ENCODE data around the gene RPH3AL. TPM values are rescaled to one million over a fixed set of nuclear protein-coding genes. Genes with fewer than 3 reads are reported as not detected.

RPH3AL gene
- total and polyA plus RNA-seq, 10 donors, result 4.8 to 182 (median 49.1) TPM

DNA sequence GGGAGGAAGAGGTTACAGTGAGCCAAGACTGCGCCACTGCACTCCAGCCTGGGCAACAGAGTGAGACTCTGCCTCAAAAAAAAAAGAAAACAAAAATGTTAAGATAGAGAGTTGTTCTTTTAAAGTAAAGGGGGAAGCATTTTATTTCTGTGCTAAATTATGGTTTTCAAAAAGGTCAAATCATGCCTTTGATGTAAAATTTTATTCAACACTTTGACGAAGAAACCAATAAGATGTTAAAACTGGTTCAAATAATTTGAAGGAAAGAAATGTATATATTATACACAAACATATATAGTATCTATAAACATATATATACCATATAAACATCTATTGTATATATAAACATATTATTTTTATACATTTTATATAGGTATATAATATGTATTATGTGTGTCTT lies 43.4 kb upstream of the RPH3AL start:
- Histone ChIP-seq H3K36me3 (peaks cover 0 to 25% (median 0%) of the 10 kb centered on the region in 6 donors), H3K4me3 (no peak overlapping the region), H3K27me3 (replicated peaks in 1 of 7) (peaks cover 0 to 7% (median 0%) of the 10 kb centered on the region in 7 donors), H3K27ac (no peak overlapping the region), H3K4me1 (peaks cover 0 to 20% (median 9%) of the 10 kb centered on the region in 6 donors), H3K9me3 (no peaks in the 10 kb centered on the region)
- no peak for DNase-seq
- intact Hi-C loops (cut with DNase I; ENCODE audit: low total_unique reads), result no loop called here
- WGBS, 5 donors, result 93 to 96% (median 94%) methylated on average over 2 of the region's 2 CpGs
- TF ChIP-seq POLR2A (IDR thresholded peaks at IDR 0.05) (no peak), POLR2AphosphoS5 (IDR thresholded peaks at IDR 0.05) (no peak)

GRCh38 chr17:395179-395578 lies 42.6 kb upstream of the RPH3AL start:
- TF ChIP-seq POLR2AphosphoS5 (IDR thresholded peaks at IDR 0.05), result no peak
- no peak for TF ChIP-seq POLR2A (IDR thresholded peaks at IDR 0.05)
- no peak for TF ChIP-seq CTCF (IDR thresholded peaks at IDR 0.05 in 8 of 11, conservative IDR thresholded peaks at IDR 0.05 in 3 of 11)
- Histone ChIP-seq H3K27me3 (replicated peaks in 1 of 7) (no peaks in the 10 kb centered on the region), H3K36me3 (peaks cover 0 to 17% (median 0%) of the 10 kb centered on the region in 6 donors), H3K9me3 (no peaks in the 10 kb centered on the region), H3K27ac (no peak overlapping the region), H3K4me3 (no peak overlapping the region), H3K4me1 (peaks cover 0 to 20% (median 9%) of the 10 kb centered on the region in 6 donors)
- DNase-seq, result no peak
- 55 to 89% (median 71%) methylated on average over 9 of the region's 9 CpGs for WGBS, 5 donors
- intact Hi-C loops (cut with DNase I; ENCODE audit: low total_unique reads), result no loop called here

DNA sequence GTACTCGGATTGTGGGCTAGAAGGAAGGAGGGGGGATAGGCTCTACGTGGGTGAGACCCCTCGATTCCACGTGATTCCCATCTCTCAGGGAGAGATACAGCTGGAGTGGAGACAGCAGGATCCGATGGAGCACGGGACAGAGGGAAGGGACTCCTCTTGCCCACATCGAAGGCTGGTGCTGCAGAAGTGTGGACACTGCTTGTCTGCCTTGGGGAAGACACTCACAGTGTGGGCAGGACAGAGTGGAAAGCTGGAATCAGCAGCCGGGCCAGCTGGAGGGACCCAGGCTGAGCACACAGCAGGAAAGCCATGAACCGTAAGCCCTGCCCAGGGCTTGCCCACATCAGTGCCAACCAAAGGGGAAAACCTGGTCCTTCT lies 42.1 kb upstream of the RPH3AL start:
- DNase-seq, result peak; percentile 36
- WGBS, 5 donors, result 87 to 93% (median 91%) methylated on average over 9 of the region's 9 CpGs

DNA sequence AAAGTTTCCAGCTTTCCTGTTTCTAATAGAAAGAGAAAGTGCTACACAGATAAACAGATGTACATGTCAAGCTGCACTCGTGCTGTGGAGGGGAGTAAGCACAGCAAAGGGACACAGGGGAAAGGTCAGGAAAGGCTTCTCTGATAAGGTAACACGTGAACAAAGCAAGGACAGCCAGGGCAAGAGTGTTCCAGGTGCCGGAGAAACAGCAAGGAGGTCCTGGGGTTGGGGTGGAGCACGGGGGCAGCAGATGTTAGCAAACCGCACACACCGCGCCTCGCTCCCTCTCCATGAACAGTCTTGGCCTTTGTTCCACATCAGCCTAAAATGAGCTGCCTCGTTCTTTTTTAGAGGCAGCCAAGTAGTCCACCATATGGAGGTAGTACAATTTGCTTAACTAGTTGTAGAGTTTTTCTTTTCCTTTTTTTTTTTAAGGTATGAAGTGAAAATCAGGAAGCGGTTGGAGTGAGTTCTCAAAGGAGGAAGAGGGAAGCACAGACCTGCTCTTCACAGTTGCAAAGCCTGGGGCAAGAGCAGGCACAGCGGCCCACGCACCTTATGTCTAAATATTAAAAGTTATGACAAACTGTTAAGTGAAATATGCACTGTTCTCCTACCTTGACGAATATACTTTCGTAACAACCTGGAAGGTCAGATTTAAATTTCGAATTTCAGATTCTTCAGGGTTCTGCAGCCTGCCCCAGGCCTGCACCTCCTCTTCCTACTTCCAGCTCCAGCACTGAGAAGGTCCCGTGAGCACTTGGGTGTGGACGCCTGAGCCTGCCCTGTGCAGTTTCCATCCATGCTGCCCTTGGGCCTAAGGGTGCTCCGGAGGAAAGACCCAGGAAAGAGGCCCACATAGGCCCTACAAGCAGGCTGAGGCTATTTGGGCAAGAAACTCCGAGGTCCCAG lies 41.5 kb upstream of the RPH3AL start:
- WGBS, 5 donors, result 50 to 64% (median 58%) methylated on average over 19 of the region's 19 CpGs
- peak; percentile 45 for DNase-seq
- Histone ChIP-seq H3K4me3 (peak overlapping the region in 1 of 8 donors; percentile 11), H3K27me3 (replicated peaks in 1 of 7) (peaks cover 0 to 4% (median 0%) of the 10 kb centered on the region in 7 donors), H3K4me1 (peaks cover 0 to 20% (median 9%) of the 10 kb centered on the region in 6 donors), H3K27ac (peak overlapping the region in 7 of 8 donors; percentile 2 to 60 (median 14)), H3K9me3 (no peaks in the 10 kb centered on the region), H3K36me3 (peaks cover 0 to 7% (median 0%) of the 10 kb centered on the region in 6 donors)
- intact Hi-C loops (cut with DNase I; ENCODE audit: low total_unique reads), result loop anchor here (5.0 kb wide), 1 partner anchor 242 kb away; no protein-coding TSS in a partner anchor
- TF ChIP-seq CTCF (IDR thresholded peaks at IDR 0.05 in 8 of 11, conservative IDR thresholded peaks at IDR 0.05 in 3 of 11), result no peak
- peak in 1 of 3 donors; percentile 17 for TF ChIP-seq POLR2AphosphoS5 (IDR thresholded peaks at IDR 0.05)
- TF ChIP-seq POLR2A (IDR thresholded peaks at IDR 0.05), result no peak

More for the DNA sequence above, 42.1 kb upstream of the RPH3AL start:
- peaks cover 0 to under 1% (median 0%) of the 10 kb centered on the region in 7 donors for H3K27me3 ChIP-seq (replicated peaks in 1 of 7)
- H3K9me3 ChIP-seq, result no peaks in the 10 kb centered on the region
- no peak for TF ChIP-seq CTCF (IDR thresholded peaks at IDR 0.05 in 8 of 11, conservative IDR thresholded peaks at IDR 0.05 in 3 of 11)
- no peak for TF ChIP-seq POLR2AphosphoS5 (IDR thresholded peaks at IDR 0.05)
- no peak for TF ChIP-seq POLR2A (IDR thresholded peaks at IDR 0.05)
- no peak overlapping the region for H3K4me3 ChIP-seq
- H3K36me3 ChIP-seq, result peaks cover 0 to 14% (median 0%) of the 10 kb centered on the region in 6 donors
- H3K27ac ChIP-seq, result no peak overlapping the region
- intact Hi-C loops (cut with DNase I; ENCODE audit: low total_unique reads), result loop anchor here (5.0 kb wide), 1 partner anchor 242 kb away; no protein-coding TSS in a partner anchor
- peaks cover 0 to 20% (median 9%) of the 10 kb centered on the region in 6 donors for H3K4me1 ChIP-seq
